Epithelial cell of esophagus (primary cell): ENCODE results near the gene SCAMP2.

Source experiments
- DNase-seq: peaks from one replicate; pipeline ENCODE4 v3.0.0; 2010; ENCODE audit warnings: low read depth
- H3K4me3 ChIP-seq: 2 replicates; pipeline ENCODE4 v1.5.1; 2011; ENCODE audit warnings: mild to moderate bottlenecking, low read length, control low read depth
- TF ChIP-seq, protein P1 (sequence below): IDR thresholded peaks from 2 replicates; pipeline ENCODE4 v1.5.1; 2011; ENCODE audit warnings: low read depth, mild to moderate bottlenecking, low read length, control low read depth, inconsistent platforms; ENCODE audit not compliant: insufficient read depth; ENCODE audit errors: missing control alignments

Gene SCAMP2

GRCh38 chr15:74827614-74828013, 45.6 kb downstream of the SCAMP2 start:
- TF ChIP-seq, protein P1, sequence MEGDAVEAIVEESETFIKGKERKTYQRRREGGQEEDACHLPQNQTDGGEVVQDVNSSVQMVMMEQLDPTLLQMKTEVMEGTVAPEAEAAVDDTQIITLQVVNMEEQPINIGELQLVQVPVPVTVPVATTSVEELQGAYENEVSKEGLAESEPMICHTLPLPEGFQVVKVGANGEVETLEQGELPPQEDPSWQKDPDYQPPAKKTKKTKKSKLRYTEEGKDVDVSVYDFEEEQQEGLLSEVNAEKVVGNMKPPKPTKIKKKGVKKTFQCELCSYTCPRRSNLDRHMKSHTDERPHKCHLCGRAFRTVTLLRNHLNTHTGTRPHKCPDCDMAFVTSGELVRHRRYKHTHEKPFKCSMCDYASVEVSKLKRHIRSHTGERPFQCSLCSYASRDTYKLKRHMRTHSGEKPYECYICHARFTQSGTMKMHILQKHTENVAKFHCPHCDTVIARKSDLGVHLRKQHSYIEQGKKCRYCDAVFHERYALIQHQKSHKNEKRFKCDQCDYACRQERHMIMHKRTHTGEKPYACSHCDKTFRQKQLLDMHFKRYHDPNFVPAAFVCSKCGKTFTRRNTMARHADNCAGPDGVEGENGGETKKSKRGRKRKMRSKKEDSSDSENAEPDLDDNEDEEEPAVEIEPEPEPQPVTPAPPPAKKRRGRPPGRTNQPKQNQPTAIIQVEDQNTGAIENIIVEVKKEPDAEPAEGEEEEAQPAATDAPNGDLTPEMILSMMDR: no peak
- no peak for DNase-seq
- no peak overlapping the region for H3K4me3 ChIP-seq

GRCh38 chr15:74826921-74827320, 46.2 kb downstream of the SCAMP2 start:
- DNase-seq: no peak
- TF ChIP-seq, protein P1: no peak
- H3K4me3 ChIP-seq: no peak overlapping the region

DNA sequence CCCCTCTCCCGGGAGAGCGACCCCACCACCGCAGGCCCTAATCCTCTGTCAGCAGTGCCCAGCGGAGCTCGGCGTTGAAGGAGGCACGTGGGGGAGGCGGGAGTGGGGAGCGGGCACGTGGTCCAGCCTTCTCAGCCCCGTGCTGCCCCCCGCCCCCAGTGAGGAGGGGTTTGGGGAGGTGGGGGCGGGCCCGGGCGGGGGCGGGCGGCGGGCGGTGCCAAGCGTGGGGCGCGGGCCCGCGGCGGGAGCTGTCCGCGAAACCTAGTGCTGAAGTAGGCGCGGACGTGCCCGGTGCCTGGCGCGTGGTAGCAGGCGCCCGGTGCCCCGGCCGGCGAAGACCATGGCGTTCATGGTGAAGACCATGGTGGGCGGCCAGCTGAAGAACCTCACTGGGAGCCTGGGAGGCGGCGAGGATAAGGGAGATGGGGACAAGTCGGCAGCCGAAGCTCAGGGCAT, 46.8 kb downstream of the SCAMP2 start, which contains the start of gene CPLX3:
TSS of gene CPLX3 (plus strand) at position 264 of the 456 bp plus-strand sequence. CDS start at position 341, 77 bp downstream.
- DNase-seq: peak; percentile 24
- no peak within 1 kb of the TSS for H3K4me3 ChIP-seq
- TF ChIP-seq, protein P1: no peak

DNA sequence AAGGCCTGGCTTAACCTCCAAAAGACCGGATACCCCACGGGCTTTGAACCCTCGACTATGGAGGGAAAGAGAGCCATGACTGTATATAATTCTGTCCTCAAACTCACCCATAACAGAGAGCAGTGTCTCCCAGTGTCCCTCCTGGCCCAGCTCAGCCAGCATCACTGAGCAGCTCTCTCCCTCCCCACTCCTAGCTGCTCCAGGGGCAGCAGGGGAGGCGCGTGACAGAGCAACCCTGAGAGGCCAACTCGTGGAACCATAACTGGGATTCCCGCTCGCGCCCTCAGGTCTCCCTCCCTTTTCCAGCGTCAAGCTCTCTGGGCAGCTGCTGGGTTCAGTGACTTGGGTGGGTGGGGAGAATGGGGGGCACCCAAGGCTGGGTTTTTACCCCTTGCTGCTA, 47.3 kb downstream of the SCAMP2 start:
- no peak for DNase-seq
- TF ChIP-seq, protein P1: no peak
- no peak overlapping the region for H3K4me3 ChIP-seq

DNA sequence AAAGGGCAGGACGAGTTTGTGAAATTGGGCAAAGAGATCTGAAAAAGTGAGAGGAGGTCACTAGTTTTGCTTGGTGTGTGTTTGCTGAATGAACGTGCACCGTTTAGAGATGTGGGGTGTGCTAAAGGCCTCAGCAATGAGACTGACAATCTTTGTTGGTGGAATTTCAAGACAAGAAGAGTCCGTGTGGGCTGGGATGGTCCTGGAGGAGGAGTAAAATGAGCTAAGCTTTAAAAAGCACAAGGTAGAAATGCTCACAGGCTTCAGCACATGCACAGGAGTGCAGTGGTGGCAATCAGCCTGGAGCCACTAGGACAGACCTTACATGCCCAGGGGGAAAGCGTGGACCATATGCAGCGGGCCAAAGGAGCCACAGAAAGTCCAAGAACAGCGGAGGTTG, 48.2 kb downstream of the SCAMP2 start:
- H3K4me3 ChIP-seq: no peak overlapping the region
- DNase-seq: no peak
- TF ChIP-seq, protein P1: no peak

GRCh38 chr15:74823324-74823723, 49.8 kb downstream of the SCAMP2 start:
- peak; percentile 44 for DNase-seq
- TF ChIP-seq, protein P1: no peak
- no peak overlapping the region for H3K4me3 ChIP-seq

GRCh38 chr15:74822233-74822632, 50.9 kb downstream of the SCAMP2 start:
- no peak overlapping the region for H3K4me3 ChIP-seq
- no peak for DNase-seq
- TF ChIP-seq, protein P1: no peak
